ENCODE measurements around the gene MRPL2.

The MRPL2 gene

GRCh38 chr6:43011207-43011606, 48.0 kb downstream of the MRPL2 start:
- Histone ChIP-seq H3F3A (ENCODE audit: insufficient read depth, low read length) (no peaks in the 10 kb centered on the region), H3K27me3 (ENCODE audit: insufficient read depth, low read length) (no peaks in the 10 kb centered on the region), H3K36me3 (ENCODE audit: insufficient read depth, low read length) (peaks cover 60% of the 10 kb centered on the region), H3K79me2 (ENCODE audit: insufficient read depth, low read length) (peaks cover 10% of the 10 kb centered on the region; the same call in 1 of the 2 replicates), H3K4me2 (ENCODE audit: low read length) (no peak overlapping the region), H3K27ac (ENCODE audit: low read depth, low read length, poor library complexity, severe bottlenecking) (no peak overlapping the region), H3K4me3 (ENCODE audit: low read depth, low read length, poor library complexity, severe bottlenecking) (no peak overlapping the region), H3K9me2 (ENCODE audit: low read depth, low read length) (no peaks in the 10 kb centered on the region), H3K9ac (ENCODE audit: low read length) (no peak overlapping the region; the same call in 1 of the 2 replicates), H3K4me1 (ENCODE audit: insufficient read depth, low read length, severe bottlenecking) (peaks cover 23% of the 10 kb centered on the region), H2AFZ (ENCODE audit: low read length) (no peak overlapping the region), H4K20me1 (ENCODE audit: insufficient read depth, low read length) (no peaks in the 10 kb centered on the region), H3K9me3 (ENCODE audit: low read length) (no peaks in the 10 kb centered on the region)
- TF ChIP-seq CTCF (IDR thresholded peaks at IDR 0.05; ENCODE audit: low read length) (no peak), EZH2 (IDR thresholded peaks at IDR 0.05; ENCODE audit: borderline replicate concordance, low read length) (no peak)

GRCh38 chr6:43009124-43009523, 50.1 kb downstream of the MRPL2 start:
- H3K9me3 ChIP-seq (ENCODE audit: low read length): no peaks in the 10 kb centered on the region
- peaks cover 12% of the 10 kb centered on the region for H3K4me1 ChIP-seq (ENCODE audit: insufficient read depth, low read length, severe bottlenecking)
- TF ChIP-seq CTCF (IDR thresholded peaks at IDR 0.05; ENCODE audit: low read length) (peak; percentile 71), EZH2 (IDR thresholded peaks at IDR 0.05; ENCODE audit: borderline replicate concordance, low read length) (no peak)
- no peak overlapping the region for H3K4me3 ChIP-seq (ENCODE audit: low read depth, low read length, poor library complexity, severe bottlenecking)
- no peak overlapping the region for H2AFZ ChIP-seq (ENCODE audit: low read length)
- H3K9me2 ChIP-seq (ENCODE audit: low read depth, low read length): no peaks in the 10 kb centered on the region
- no peaks in the 10 kb centered on the region for H4K20me1 ChIP-seq (ENCODE audit: insufficient read depth, low read length)
- peaks cover 66% of the 10 kb centered on the region for H3K36me3 ChIP-seq (ENCODE audit: insufficient read depth, low read length)
- no peak overlapping the region for H3K9ac ChIP-seq (ENCODE audit: low read length)
- no peaks in the 10 kb centered on the region for H3F3A ChIP-seq (ENCODE audit: insufficient read depth, low read length)
- no peaks in the 10 kb centered on the region for H3K79me2 ChIP-seq (ENCODE audit: insufficient read depth, low read length)
- H3K27me3 ChIP-seq (ENCODE audit: insufficient read depth, low read length): no peaks in the 10 kb centered on the region
- H3K4me2 ChIP-seq (ENCODE audit: low read length): no peak overlapping the region
- peak overlapping the region; percentile 9 for H3K27ac ChIP-seq (ENCODE audit: low read depth, low read length, poor library complexity, severe bottlenecking)

- Histone ChIP-seq H4K20me1 (ENCODE audit: insufficient read depth, low read length) (no peaks in the 10 kb centered on the region), H3K9me3 (ENCODE audit: low read length) (no peaks in the 10 kb centered on the region), H2AFZ (ENCODE audit: low read length) (no peak overlapping the region), H3K36me3 (ENCODE audit: insufficient read depth, low read length) (peaks cover 62% of the 10 kb centered on the region), H3K27ac (ENCODE audit: low read depth, low read length, poor library complexity, severe bottlenecking) (no peak overlapping the region), H3K27me3 (ENCODE audit: insufficient read depth, low read length) (no peaks in the 10 kb centered on the region), H3F3A (ENCODE audit: insufficient read depth, low read length) (no peaks in the 10 kb centered on the region), H3K79me2 (ENCODE audit: insufficient read depth, low read length) (no peaks in the 10 kb centered on the region), H3K4me3 (ENCODE audit: low read depth, low read length, poor library complexity, severe bottlenecking) (no peak overlapping the region), H3K9me2 (ENCODE audit: low read depth, low read length) (no peaks in the 10 kb centered on the region), H3K9ac (ENCODE audit: low read length) (no peak overlapping the region), H3K4me2 (ENCODE audit: low read length) (no peak overlapping the region), H3K4me1 (ENCODE audit: insufficient read depth, low read length, severe bottlenecking) (peaks cover under 1% of the 10 kb centered on the region)
- TF ChIP-seq CTCF (IDR thresholded peaks at IDR 0.05; ENCODE audit: low read length) (no peak), EZH2 (IDR thresholded peaks at IDR 0.05; ENCODE audit: borderline replicate concordance, low read length) (no peak)
These were observed 52.1 kb downstream of the MRPL2 start for GRCh38 chr6:43007126-43007525.
